Measurements from ENCODE around the gene AGRP. TPM values are rescaled to one million over a fixed set of nuclear protein-coding genes. Genes with fewer than 3 reads are reported as not detected.

The AGRP gene
- total RNA-seq, 3 donors from 2014 or later, result not detected

- Mint-ChIP-seq H3K4me3 (no peak overlapping the region), H3K9me3 (no peaks in the 10 kb centered on the region), H3K27me3 (ENCODE audit: low read depth) (peaks cover under 1% of the 10 kb centered on the region), H3K4me1 (ENCODE audit: low read depth) (no peaks in the 10 kb centered on the region), H3K36me3 (ENCODE audit: insufficient read depth) (peaks cover 22% of the 10 kb centered on the region)
- ATAC-seq (no peak), DNase-seq (no peak)
Measured at GRCh38 chr16:67437513-67437912, 45.8 kb downstream of the AGRP start.

GRCh38 chr16:67436640-67437193 lies 46.6 kb downstream of the AGRP start:
- H3K27me3 Mint-ChIP-seq (ENCODE audit: low read depth), result peaks cover 4% of the 10 kb centered on the region
- no peak overlapping the region for H3K4me3 Mint-ChIP-seq
- ATAC-seq, result no peak
- peaks cover 22% of the 10 kb centered on the region for H3K36me3 Mint-ChIP-seq (ENCODE audit: insufficient read depth)
- no peak for DNase-seq
- H3K9me3 Mint-ChIP-seq, result no peaks in the 10 kb centered on the region
- H3K4me1 Mint-ChIP-seq (ENCODE audit: low read depth), result peaks cover 2% of the 10 kb centered on the region

- ATAC-seq, result no peak
- Mint-ChIP-seq H3K4me1 (ENCODE audit: low read depth) (peaks cover 5% of the 10 kb centered on the region), H3K4me3 (no peak overlapping the region), H3K9me3 (no peaks in the 10 kb centered on the region), H3K36me3 (ENCODE audit: insufficient read depth) (peaks cover 22% of the 10 kb centered on the region), H3K27me3 (ENCODE audit: low read depth) (peaks cover 4% of the 10 kb centered on the region)
- DNase-seq, result no peak
Measured at GRCh38 chr16:67435758-67436164, 47.6 kb downstream of the AGRP start.

- Mint-ChIP-seq H3K27me3 (ENCODE audit: low read depth) (peaks cover 21% of the 10 kb centered on the region), H3K9me3 (no peaks in the 10 kb centered on the region), H3K4me3 (no peak overlapping the region), H3K4me1 (ENCODE audit: low read depth) (peaks cover 8% of the 10 kb centered on the region), H3K36me3 (ENCODE audit: insufficient read depth) (peaks cover 13% of the 10 kb centered on the region)
- ATAC-seq (no peak), DNase-seq (no peak)
Measured at GRCh38 chr16:67433131-67433719, 50.1 kb downstream of the AGRP start.

Other genes starting within 250 kb of the AGRP start
- gene FHOD1, start 236.1 kb downstream of the AGRP start, total RNA-seq, result 10 to 100 TPM; 64.0 to 86.6 (median 70.3) TPM
- gene SLC9A5, start 234.6 kb downstream of the AGRP start, total RNA-seq, result 1 to 10 TPM; 3.2 to 4.0 (median 3.6) TPM
- 10 to 100 TPM; 30.0 to 41.6 (median 37.0) TPM for gene PLEKHG4, start 204.0 kb downstream of the AGRP start, total RNA-seq
- gene KCTD19, start 156.8 kb downstream of the AGRP start, total RNA-seq, result under 1 TPM in 2 of 3 donors, not detected in 1; 0.16 to 0.66 TPM
- not detected for gene LRRC36, start 156.7 kb downstream of the AGRP start, total RNA-seq
- under 1 TPM in 1 of 3 donors, not detected in 2; 0.20 TPM for gene TPPP3, start 90.0 kb downstream of the AGRP start, total RNA-seq
- under 1 TPM; 0.61 to 0.99 (median 0.79) TPM for gene ZDHHC1, start 67.1 kb downstream of the AGRP start, total RNA-seq
- gene HSD11B2, start 52.4 kb downstream of the AGRP start, total RNA-seq, result 1 to 10 TPM; 3.9 to 6.1 (median 5.2) TPM
- gene ATP6V0D1, start 2.4 kb downstream of the AGRP start, total RNA-seq, result 10 to 100 TPM; 36.0 to 49.1 (median 44.5) TPM
- gene RIPOR1, start 45.3 kb upstream of the AGRP start, total RNA-seq, result 10 to 100 TPM; 17.9 to 26.2 (median 18.0) TPM
- 10 to 100 TPM; 53.7 to 59.3 (median 54.0) TPM for gene CTCF, start 79.0 kb upstream of the AGRP start, total RNA-seq
- 100 to 1,000 TPM; 204 to 221 (median 207) TPM for gene CARMIL2, start 161.6 kb upstream of the AGRP start, total RNA-seq
- 10 to 100 TPM; 87.5 to 89.7 (median 89.4) TPM for gene ACD, start 176.7 kb upstream of the AGRP start, total RNA-seq
- 10 to 100 TPM; 12.0 to 12.5 (median 12.5) TPM for gene PARD6A, start 177.4 kb upstream of the AGRP start, total RNA-seq
- 10 to 100 TPM; 13.9 to 16.7 (median 14.1) TPM for gene ENKD1, start 183.2 kb upstream of the AGRP start, total RNA-seq
- gene C16orf86, start 183.3 kb upstream of the AGRP start, total RNA-seq, result under 1 TPM; 0.35 to 0.63 (median 0.46) TPM
- gene GFOD2, start 235.8 kb upstream of the AGRP start, total RNA-seq, result 10 to 100 TPM; 17.3 to 22.0 (median 20.2) TPM

Measured in activated T-cell treated with anti-CD3 and anti-CD28 coated beads, Interleukin-2, amount 50 U/mL, for 4 hours (primary cell).